ENCODE data around the gene TBC1D20. TPM values are rescaled to one million over a fixed set of nuclear protein-coding genes. Genes with fewer than 3 reads are reported as not detected.

TBC1D20 gene
- total and polyA plus RNA-seq, 5 donors, result 13.6 to 26.5 (median 25.2) TPM

- DNase-seq (no peak), ATAC-seq (no peak)
- H3K4me1 ChIP-seq (ENCODE audit: control insufficient read depth, insufficient read depth, low read length), result no peaks in the 10 kb centered on the region
- no peaks in the 10 kb centered on the region for H3K27me3 ChIP-seq (ENCODE audit: control insufficient read depth, insufficient read depth)
- no peak overlapping the region for H3K27ac ChIP-seq (ENCODE audit: low read length)
- WGBS, result 82% methylated on average over 12 of the region's 12 CpGs
- no peak overlapping the region for H3K4me3 ChIP-seq (ENCODE audit: low read length)
- H3K9me3 ChIP-seq (ENCODE audit: control insufficient read depth, low read length), result no peaks in the 10 kb centered on the region
- intact Hi-C loops (cut with DNase I), result loop anchor here in 1 of 4 donors (10.0 kb wide), 1 partner anchor 63 kb away; no protein-coding TSS in a partner anchor
Measured at GRCh38 chr20:417801-418342, 44.5 kb downstream of the TBC1D20 start.

GRCh38 chr20:416950-417800, 45.2 kb downstream of the TBC1D20 start:
- DNase-seq (no peak), ATAC-seq (no peak)
- H3K4me1 ChIP-seq (ENCODE audit: control insufficient read depth, insufficient read depth, low read length), result no peaks in the 10 kb centered on the region
- no peak overlapping the region for H3K4me3 ChIP-seq (ENCODE audit: low read length)
- no peaks in the 10 kb centered on the region for H3K9me3 ChIP-seq (ENCODE audit: control insufficient read depth, low read length)
- no peaks in the 10 kb centered on the region for H3K27me3 ChIP-seq (ENCODE audit: control insufficient read depth, insufficient read depth)
- no peak overlapping the region for H3K27ac ChIP-seq (ENCODE audit: low read length)
- intact Hi-C loops (cut with DNase I), result loop anchor here in 1 of 4 donors (10.0 kb wide), 1 partner anchor 62 kb away; no protein-coding TSS in a partner anchor
- 87% methylated on average over 13 of the region's 13 CpGs for WGBS

- no peaks in the 10 kb centered on the region for H3K27me3 ChIP-seq (ENCODE audit: control insufficient read depth, insufficient read depth)
- WGBS, result 74% methylated on average over 13 of the region's 13 CpGs
- no peak overlapping the region for H3K27ac ChIP-seq (ENCODE audit: low read length)
- intact Hi-C loops (cut with DNase I), result loop anchor here in 1 of 4 donors (10.0 kb wide), 1 partner anchor 61 kb away; no protein-coding TSS in a partner anchor
- no peaks in the 10 kb centered on the region for H3K9me3 ChIP-seq (ENCODE audit: control insufficient read depth, low read length)
- ATAC-seq (peak; percentile 42 to 65), DNase-seq (peak in 2 of 3 donors; percentile 46 to 64)
- no peak overlapping the region for H3K4me3 ChIP-seq (ENCODE audit: low read length)
- no peaks in the 10 kb centered on the region for H3K4me1 ChIP-seq (ENCODE audit: control insufficient read depth, insufficient read depth, low read length)
Measured at GRCh38 chr20:415820-416322, 46.5 kb downstream of the TBC1D20 start.

GRCh38 chr20:414161-414560, 48.2 kb downstream of the TBC1D20 start:
- WGBS, result 83% methylated on average over 2 of the region's 2 CpGs
- H3K27me3 ChIP-seq (ENCODE audit: control insufficient read depth, insufficient read depth), result no peaks in the 10 kb centered on the region
- no peak overlapping the region for H3K27ac ChIP-seq (ENCODE audit: low read length)
- peaks cover 4% of the 10 kb centered on the region for H3K4me1 ChIP-seq (ENCODE audit: control insufficient read depth, insufficient read depth, low read length)
- no peak overlapping the region for H3K4me3 ChIP-seq (ENCODE audit: low read length)
- intact Hi-C loops (cut with DNase I), result loop anchor here in 1 of 4 donors (10.0 kb wide), 1 partner anchor 59 kb away; no protein-coding TSS in a partner anchor
- ATAC-seq (no peak), DNase-seq (no peak)
- H3K9me3 ChIP-seq (ENCODE audit: control insufficient read depth, low read length), result no peaks in the 10 kb centered on the region

- intact Hi-C loops (cut with DNase I), result loop anchor here in 1 of 4 donors (10.0 kb wide), 1 partner anchor 57 kb away; no protein-coding TSS in a partner anchor
- DNase-seq (no peak), ATAC-seq (no peak)
- 84% methylated on average over 3 of the region's 3 CpGs for WGBS
- no peaks in the 10 kb centered on the region for H3K9me3 ChIP-seq (ENCODE audit: control insufficient read depth, low read length)
- H3K4me3 ChIP-seq (ENCODE audit: low read length), result no peak overlapping the region
- H3K27me3 ChIP-seq (ENCODE audit: control insufficient read depth, insufficient read depth), result no peaks in the 10 kb centered on the region
- H3K27ac ChIP-seq (ENCODE audit: low read length), result no peak overlapping the region
- peaks cover 4% of the 10 kb centered on the region for H3K4me1 ChIP-seq (ENCODE audit: control insufficient read depth, insufficient read depth, low read length)
Measured at GRCh38 chr20:412081-412480, 50.3 kb downstream of the TBC1D20 start.

- Histone ChIP-seq H3K27me3 (ENCODE audit: control insufficient read depth, insufficient read depth) (no peaks in the 10 kb centered on the region), H3K4me3 (ENCODE audit: low read length) (no peak overlapping the region), H3K27ac (ENCODE audit: low read length) (no peak overlapping the region), H3K4me1 (ENCODE audit: control insufficient read depth, insufficient read depth, low read length) (peaks cover 6% of the 10 kb centered on the region), H3K9me3 (ENCODE audit: control insufficient read depth, low read length) (no peaks in the 10 kb centered on the region)
- ATAC-seq (no peak), DNase-seq (no peak)
- 82% methylated on average over 14 of the region's 14 CpGs for WGBS
- intact Hi-C loops (cut with DNase I), result loop anchor here in 1 of 4 donors (10.0 kb wide), 1 partner anchor 55 kb away; no protein-coding TSS in a partner anchor
Measured at GRCh38 chr20:409697-410559, 52.4 kb downstream of the TBC1D20 start.

GRCh38 chr20:408843-409696, 53.3 kb downstream of the TBC1D20 start:
- ATAC-seq (peak; percentile 1 to 16), DNase-seq (no peak)
- H3K27ac ChIP-seq (ENCODE audit: low read length), result peak overlapping the region; percentile 87
- H3K4me1 ChIP-seq (ENCODE audit: control insufficient read depth, insufficient read depth, low read length), result peaks cover 6% of the 10 kb centered on the region
- no peaks in the 10 kb centered on the region for H3K9me3 ChIP-seq (ENCODE audit: control insufficient read depth, low read length)
- H3K4me3 ChIP-seq (ENCODE audit: low read length), result peak overlapping the region; percentile 89
- no peaks in the 10 kb centered on the region for H3K27me3 ChIP-seq (ENCODE audit: control insufficient read depth, insufficient read depth)
- intact Hi-C loops (cut with DNase I), result no loop called here
- WGBS, result 23% methylated on average over 7 of the region's 7 CpGs

- Histone ChIP-seq H3K27me3 (ENCODE audit: control insufficient read depth, insufficient read depth) (no peaks in the 10 kb centered on the region), H3K9me3 (ENCODE audit: control insufficient read depth, low read length) (no peaks in the 10 kb centered on the region), H3K4me3 (ENCODE audit: low read length) (peak within 1 kb of the TSS; percentile 89), H3K4me1 (ENCODE audit: control insufficient read depth, insufficient read depth, low read length) (peaks cover 6% of the 10 kb centered on the region), H3K27ac (ENCODE audit: low read length) (peak within 1 kb of the TSS; percentile 87)
- ATAC-seq, result peak; percentile 91 to 94
- under 1% methylated on average over 72 of the region's 87 CpGs for WGBS
- intact Hi-C loops (cut with DNase I), result no loop called here
- peak; percentile 87 to 95 (median 93) for DNase-seq
Measured at GRCh38 chr20:407953-408842, 54.1 kb downstream of the TBC1D20 start, which contains the start of gene RBCK1. TSS of gene RBCK1 (plus strand) at chr20:408299. CDS start at chr20:408758, 459 bp downstream.

Data from right cardiac atrium (tissue), 5 donors.